ENCODE data around the gene BCO1. TPM values are rescaled to one million over a fixed set of nuclear protein-coding genes. Genes with fewer than 3 reads are reported as not detected.
A peak's percentile ranks its signal among the peaks of the same experiment; 100 is the strongest.

The BCO1 gene
- total and polyA plus RNA-seq, 3 donors from 2014 or later, result 0.62 to 1.2 (median 0.87) TPM

DNA sequence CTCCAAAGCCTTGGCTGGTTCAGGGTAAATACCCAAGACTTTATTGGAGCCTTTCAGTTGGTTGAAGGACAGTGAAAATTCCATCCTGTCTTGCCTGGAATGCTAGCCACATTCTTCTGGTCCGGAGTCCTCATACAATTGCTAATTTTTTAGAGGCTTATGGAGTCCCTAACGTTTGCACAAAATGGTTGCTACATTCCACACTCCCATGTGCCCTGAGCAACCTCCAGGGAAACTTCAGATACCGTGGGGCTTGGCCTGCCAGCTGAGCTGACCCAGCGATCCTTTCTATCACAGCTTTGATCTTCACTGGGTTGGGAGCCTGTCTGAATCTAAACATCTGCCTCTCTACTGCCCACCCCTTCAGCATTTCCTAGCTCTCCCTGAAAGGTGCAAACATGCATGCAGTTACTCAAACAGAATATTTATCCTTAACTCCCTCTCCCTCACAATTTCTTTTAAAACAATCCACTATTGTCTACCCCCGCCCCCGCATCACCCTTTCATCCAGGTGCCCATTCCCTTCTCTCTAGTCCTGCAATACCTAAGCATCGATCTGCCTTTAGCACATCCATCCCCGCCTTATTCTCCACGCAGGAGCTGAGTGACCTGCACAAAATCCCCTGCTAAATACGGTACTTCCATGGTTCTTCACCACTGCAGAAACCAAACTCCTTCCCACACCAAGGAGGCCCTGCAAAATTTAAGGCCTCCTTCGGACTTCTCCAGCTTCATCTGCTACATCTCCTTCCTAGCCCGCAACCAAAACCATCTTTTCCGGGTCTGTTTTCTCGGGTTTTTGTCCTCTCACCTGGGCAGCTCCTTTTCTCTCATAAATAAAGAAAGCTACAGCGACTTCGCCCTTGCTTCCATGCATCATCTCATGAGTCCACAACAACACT, 75.5 kb downstream of the BCO1 start:
- 2 to 3% methylated on average over 16 of the region's 16 CpGs for WGBS, 2 donors
- Histone ChIP-seq H3K4me1 (peaks cover 7% of the 10 kb centered on the region), H3K27ac (peak overlapping the region; percentile 12 to 88), H3K4me3 (peak overlapping the region; percentile 71 to 90), H3K27me3 (no peaks in the 10 kb centered on the region), H3K36me3 (ENCODE audit: low read depth, missing control alignments) (no peaks in the 10 kb centered on the region), H3K9me3 (no peaks in the 10 kb centered on the region)
- TF ChIP-seq, protein P1, sequence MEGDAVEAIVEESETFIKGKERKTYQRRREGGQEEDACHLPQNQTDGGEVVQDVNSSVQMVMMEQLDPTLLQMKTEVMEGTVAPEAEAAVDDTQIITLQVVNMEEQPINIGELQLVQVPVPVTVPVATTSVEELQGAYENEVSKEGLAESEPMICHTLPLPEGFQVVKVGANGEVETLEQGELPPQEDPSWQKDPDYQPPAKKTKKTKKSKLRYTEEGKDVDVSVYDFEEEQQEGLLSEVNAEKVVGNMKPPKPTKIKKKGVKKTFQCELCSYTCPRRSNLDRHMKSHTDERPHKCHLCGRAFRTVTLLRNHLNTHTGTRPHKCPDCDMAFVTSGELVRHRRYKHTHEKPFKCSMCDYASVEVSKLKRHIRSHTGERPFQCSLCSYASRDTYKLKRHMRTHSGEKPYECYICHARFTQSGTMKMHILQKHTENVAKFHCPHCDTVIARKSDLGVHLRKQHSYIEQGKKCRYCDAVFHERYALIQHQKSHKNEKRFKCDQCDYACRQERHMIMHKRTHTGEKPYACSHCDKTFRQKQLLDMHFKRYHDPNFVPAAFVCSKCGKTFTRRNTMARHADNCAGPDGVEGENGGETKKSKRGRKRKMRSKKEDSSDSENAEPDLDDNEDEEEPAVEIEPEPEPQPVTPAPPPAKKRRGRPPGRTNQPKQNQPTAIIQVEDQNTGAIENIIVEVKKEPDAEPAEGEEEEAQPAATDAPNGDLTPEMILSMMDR (IDR thresholded peaks at IDR 0.05), result no peak
- TF ChIP-seq POLR2A (IDR thresholded peaks at IDR 0.05), result no peak
- no peak for DNase-seq
- intact Hi-C loops (cut with DNase I; ENCODE audit: low total_unique reads), result no loop called here

DNA sequence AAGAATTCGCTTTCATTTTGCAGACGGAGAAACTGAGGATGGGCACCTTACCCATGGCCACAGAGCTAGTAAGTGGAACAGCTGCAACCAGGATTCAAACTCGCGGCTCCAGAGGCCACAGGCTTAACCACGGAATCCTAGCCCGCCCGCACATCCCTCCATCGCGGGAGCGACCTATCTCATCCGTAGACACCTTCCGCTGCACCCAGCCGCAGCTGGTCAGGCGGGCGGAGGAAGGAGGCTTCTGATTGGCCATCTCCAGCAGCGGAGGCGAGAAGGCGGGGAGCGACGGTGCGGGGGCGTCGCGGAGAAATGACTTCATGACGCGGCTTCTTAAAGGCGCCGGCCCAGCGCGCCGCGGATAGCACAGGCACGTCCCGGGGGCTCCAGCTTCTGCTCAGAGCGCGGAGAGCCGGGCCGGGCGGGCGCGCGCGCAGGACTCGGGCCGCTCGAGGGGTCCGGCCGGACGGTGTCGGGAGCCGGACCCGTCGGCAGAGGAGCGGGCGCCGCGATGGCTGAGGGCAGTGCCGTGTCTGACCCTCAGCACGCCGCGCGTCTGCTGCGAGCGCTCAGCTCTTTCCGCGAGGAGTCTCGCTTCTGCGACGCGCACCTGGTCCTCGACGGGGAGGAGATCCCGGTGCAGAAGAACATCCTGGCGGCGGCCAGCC, 76.2 kb downstream of the BCO1 start, which contains the start of gene GAN:
Gene GAN, plus strand, starts transcription at position 360 of the 668 bp plus-strand sequence. Its CDS starts 152 bp downstream, at position 512.
- DNase-seq, result peak; percentile 98
- Histone ChIP-seq H3K36me3 (ENCODE audit: low read depth, missing control alignments) (no peaks in the 10 kb centered on the region), H3K4me3 (peak within 1 kb of the TSS; percentile 71 to 90), H3K9me3 (no peaks in the 10 kb centered on the region), H3K27ac (peak within 1 kb of the TSS; percentile 28 to 88), H3K27me3 (no peaks in the 10 kb centered on the region), H3K4me1 (peaks cover 7% of the 10 kb centered on the region)
- intact Hi-C loops (cut with DNase I; ENCODE audit: low total_unique reads), result no loop called here
- TF ChIP-seq POLR2A (IDR thresholded peaks at IDR 0.05), result peak; percentile 15
- TF ChIP-seq, protein P1 (IDR thresholded peaks at IDR 0.05), result no peak
- WGBS, 2 donors, result 1 to 2% methylated on average over 8 to 50 of the region's 75 CpGs

- Histone ChIP-seq H3K4me3 (peak overlapping the region; percentile 71 to 90), H3K27me3 (no peaks in the 10 kb centered on the region), H3K4me1 (peaks cover 7% of the 10 kb centered on the region), H3K27ac (peak overlapping the region; percentile 28 to 88), H3K36me3 (ENCODE audit: low read depth, missing control alignments) (no peaks in the 10 kb centered on the region), H3K9me3 (no peaks in the 10 kb centered on the region)
- intact Hi-C loops (cut with DNase I; ENCODE audit: low total_unique reads), result no loop called here
- DNase-seq, result peak; percentile 71
- TF ChIP-seq POLR2A (IDR thresholded peaks at IDR 0.05), result no peak
- TF ChIP-seq, protein P1 (IDR thresholded peaks at IDR 0.05), result no peak
- 1 to 2% methylated on average over 11 to 73 of the region's 88 CpGs for WGBS, 2 donors
Measured at GRCh38 chr16:81315271-81316175, 77.0 kb downstream of the BCO1 start.

DNA sequence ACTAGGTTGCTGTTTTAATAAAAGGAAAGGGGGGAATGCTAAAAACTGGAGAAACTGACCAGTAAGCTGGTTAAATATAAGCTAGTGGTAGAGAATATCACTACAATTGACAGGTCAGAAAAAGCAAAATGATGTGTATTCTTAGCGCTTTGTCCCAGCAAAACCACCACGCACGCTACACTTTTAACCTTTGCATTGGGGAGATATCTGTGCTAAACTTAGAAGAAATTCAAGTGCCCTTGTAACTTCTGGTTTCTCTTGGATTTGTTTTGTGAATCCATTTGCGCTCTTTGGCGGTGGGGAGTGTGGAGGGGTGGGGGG, 77.6 kb downstream of the BCO1 start:
- intact Hi-C loops (cut with DNase I; ENCODE audit: low total_unique reads), result no loop called here
- Histone ChIP-seq H3K36me3 (ENCODE audit: low read depth, missing control alignments) (no peaks in the 10 kb centered on the region), H3K27ac (no peak overlapping the region), H3K27me3 (no peaks in the 10 kb centered on the region), H3K4me1 (peaks cover 7% of the 10 kb centered on the region), H3K4me3 (peak overlapping the region in 1 of 2 donors; percentile 71), H3K9me3 (no peaks in the 10 kb centered on the region)
- TF ChIP-seq, protein P1 (IDR thresholded peaks at IDR 0.05), result no peak
- no peak for TF ChIP-seq POLR2A (IDR thresholded peaks at IDR 0.05)
- no peak for DNase-seq
- WGBS, 2 donors, result 61 to 71% methylated on average over 5 of the region's 5 CpGs

All from testis (tissue), 3 donors.